ENCODE measurements around the gene CCNG1.
"Not testable (repeated sequence)": the region's sequence is repeated elsewhere in the genome, so short reads cannot be mapped to it uniquely, and the experiment has no call there.

DNA sequence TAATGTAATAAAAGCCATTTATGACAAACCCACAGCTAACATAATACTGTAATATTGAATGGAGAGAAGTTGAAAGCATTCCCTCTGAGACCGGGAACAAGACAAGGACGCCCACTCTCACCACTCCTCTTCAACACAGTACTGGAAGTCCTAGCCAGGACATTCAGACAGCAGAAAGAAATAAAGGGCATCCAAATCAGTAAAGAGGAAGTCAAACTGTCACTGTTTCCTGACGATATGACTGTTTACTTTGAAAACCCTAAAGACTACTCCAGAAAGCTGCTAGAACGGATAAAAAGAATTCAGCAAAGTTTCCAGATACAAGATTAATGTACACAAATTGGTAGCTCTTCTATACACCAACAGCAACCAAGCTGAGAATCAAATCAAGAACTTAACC is 11.3 kb upstream of the CCNG1 start:
- TF ChIP-seq, protein P1, sequence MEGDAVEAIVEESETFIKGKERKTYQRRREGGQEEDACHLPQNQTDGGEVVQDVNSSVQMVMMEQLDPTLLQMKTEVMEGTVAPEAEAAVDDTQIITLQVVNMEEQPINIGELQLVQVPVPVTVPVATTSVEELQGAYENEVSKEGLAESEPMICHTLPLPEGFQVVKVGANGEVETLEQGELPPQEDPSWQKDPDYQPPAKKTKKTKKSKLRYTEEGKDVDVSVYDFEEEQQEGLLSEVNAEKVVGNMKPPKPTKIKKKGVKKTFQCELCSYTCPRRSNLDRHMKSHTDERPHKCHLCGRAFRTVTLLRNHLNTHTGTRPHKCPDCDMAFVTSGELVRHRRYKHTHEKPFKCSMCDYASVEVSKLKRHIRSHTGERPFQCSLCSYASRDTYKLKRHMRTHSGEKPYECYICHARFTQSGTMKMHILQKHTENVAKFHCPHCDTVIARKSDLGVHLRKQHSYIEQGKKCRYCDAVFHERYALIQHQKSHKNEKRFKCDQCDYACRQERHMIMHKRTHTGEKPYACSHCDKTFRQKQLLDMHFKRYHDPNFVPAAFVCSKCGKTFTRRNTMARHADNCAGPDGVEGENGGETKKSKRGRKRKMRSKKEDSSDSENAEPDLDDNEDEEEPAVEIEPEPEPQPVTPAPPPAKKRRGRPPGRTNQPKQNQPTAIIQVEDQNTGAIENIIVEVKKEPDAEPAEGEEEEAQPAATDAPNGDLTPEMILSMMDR (IDR thresholded peaks at IDR 0.05) = not testable (repeated sequence)
- TF ChIP-seq POLR2A (IDR thresholded peaks at IDR 0.05) = not testable (repeated sequence)
